Hematopoietic multipotent progenitor cell treated with erythropoietin and hydrocortisone succinate and interleukin-3 and kit ligand, for 17 days (in vitro differentiated cells): ENCODE measurements around the gene CACTIN.

Source experiments
- DNase-seq: peaks from one replicate; pipeline ENCODE4 v3.0.0-alpha.2; 2015; ENCODE audit warnings: low spot score

Gene CACTIN

GRCh38 chr19:3609779-3610719 is 16.5 kb downstream of the CACTIN start:
- DNase-seq, result no peak

GRCh38 chr19:3608750-3609322 is 17.8 kb downstream of the CACTIN start:
- DNase-seq, result no peak

GRCh38 chr19:3608079-3608641 is 18.4 kb downstream of the CACTIN start:
- DNase-seq, result no peak

GRCh38 chr19:3607303-3608078 is 19.1 kb downstream of the CACTIN start:
- no peak for DNase-seq

GRCh38 chr19:3606690-3607289 is 19.8 kb downstream of the CACTIN start, which contains the start of gene TBXA2R:
Gene TBXA2R (minus strand): TSS chr19:3606875. CDS start chr19:3600634, 6,241 bp downstream.
- no peak for DNase-seq

- no peak for DNase-seq
Measured at GRCh38 chr19:3606174-3606689, 20.4 kb downstream of the CACTIN start.

- DNase-seq, result no peak
Measured at GRCh38 chr19:3605770-3606169, 20.8 kb downstream of the CACTIN start.

- no peak for DNase-seq
Measured at GRCh38 chr19:3605361-3605760, 21.2 kb downstream of the CACTIN start.

GRCh38 chr19:3604987-3605343 is 21.6 kb downstream of the CACTIN start:
- no peak for DNase-seq

- DNase-seq, result no peak
Measured at GRCh38 chr19:3604227-3604986, 22.2 kb downstream of the CACTIN start.

GRCh38 chr19:3603121-3603811 is 23.3 kb downstream of the CACTIN start:
- no peak for DNase-seq

- no peak for DNase-seq
Measured at GRCh38 chr19:3601021-3601420, 25.6 kb downstream of the CACTIN start.

- DNase-seq, result no peak
Measured at GRCh38 chr19:3599776-3600187, 26.8 kb downstream of the CACTIN start.

GRCh38 chr19:3595521-3596061 is 31.0 kb downstream of the CACTIN start:
- no peak for DNase-seq

- no peak for DNase-seq
Measured at GRCh38 chr19:3593156-3593555, 33.4 kb downstream of the CACTIN start.

GRCh38 chr19:3591876-3592613 is 34.5 kb downstream of the CACTIN start:
- DNase-seq, result no peak

GRCh38 chr19:3590991-3591659 is 35.5 kb downstream of the CACTIN start:
- no peak for DNase-seq

GRCh38 chr19:3589949-3590348 is 36.6 kb downstream of the CACTIN start:
- DNase-seq, result no peak

GRCh38 chr19:3589439-3589838 is 37.2 kb downstream of the CACTIN start:
- DNase-seq, result no peak
